H1 (cell line): Measurements from ENCODE around the gene RPS6KL1.

ENCODE experiments used
- ASH2L ChIP-seq: fragments of 200-600, 300-600 bp; sonication (generic); IDR thresholded peaks from one replicate; pipeline ENCODE4 v1.7.1; 2017; ENCODE audit warnings: low read length
- BRCA1 ChIP-seq: IDR thresholded peaks from 2 replicates; pipeline ENCODE4 v1.6.1; 2012; ENCODE audit warnings: low read depth, low read length, improper control_type of control experiment
- CTCF ChIP-seq, 3 experiments: IDR thresholded peaks; 1 replicate in 2 of 3; 2 replicates in 1 of 3; pipeline versions ENCODE4 v1.5.1 to v1.6.1; 2011; ENCODE audit warnings: low read length in 3 of 3, mild to moderate bottlenecking in 3 of 3, inconsistent platforms in 2 of 3, low read depth in 1 of 3, moderate library complexity in 1 of 3; ENCODE audit not compliant: insufficient read depth in 1 of 3; ENCODE audit errors: control extremely low read depth in 1 of 3
- E2F6 ChIP-seq: IDR thresholded peaks from 2 replicates; pipeline ENCODE4 v1.6.1; 2012; ENCODE audit warnings: inconsistent platforms
- EZH2 ChIP-seq: fragments of 200-600 bp; sonication (generic); IDR thresholded peaks from 2 replicates; pipeline ENCODE4 v1.7.1; 2012; ENCODE audit warnings: low read depth, mild to moderate bottlenecking, moderate library complexity, low read length, inconsistent platforms; ENCODE audit not compliant: severe bottlenecking
- GABPA ChIP-seq: IDR thresholded peaks from 2 replicates; pipeline ENCODE4 v1.6.1; 2011; ENCODE audit warnings: mild to moderate bottlenecking, low read length, moderate library complexity, borderline replicate concordance; ENCODE audit not compliant: insufficient read depth
- POLR2A ChIP-seq, 2 experiments: IDR thresholded peaks; 1 replicate in 1 of 2; 2 replicates in 1 of 2; pipeline ENCODE4 v1.6.1; 2011; ENCODE audit warnings: low read depth in 2 of 2, low read length in 2 of 2, mild to moderate bottlenecking in 2 of 2; ENCODE audit errors: control extremely low read depth in 1 of 2
- POLR2AphosphoS5 ChIP-seq: IDR thresholded peaks from 2 replicates; pipeline ENCODE4 v1.6.1; 2011; ENCODE audit warnings: low read depth, low read length
- POU5F1 ChIP-seq: IDR thresholded peaks from 2 replicates; pipeline ENCODE4 v1.6.1; 2011; ENCODE audit warnings: low read depth, mild to moderate bottlenecking, low read length, moderate library complexity
- RNF2 ChIP-seq: fragments of 200-900, 300-1000 bp; sonication (generic); IDR thresholded peaks from 2 replicates; pipeline ENCODE4 v1.7.1; 2016; ENCODE audit warnings: borderline replicate concordance, low read depth, mild to moderate bottlenecking, antibody characterized with exemption, low read length; ENCODE audit not compliant: poor library complexity, severe bottlenecking; ENCODE audit errors: missing control alignments
- SIN3A ChIP-seq, 2 experiments: IDR thresholded peaks in 1 of 2; conservative IDR thresholded peaks in 1 of 2; 2 replicates each; pipeline ENCODE4 v1.6.1; 2011 to 2012; ENCODE audit warnings: low read length in 2 of 2, improper control_type of control experiment in 1 of 2, low read depth in 1 of 2, mild to moderate bottlenecking in 1 of 2
- SP2 ChIP-seq: IDR thresholded peaks from 2 replicates; pipeline ENCODE4 v1.6.1; 2012; ENCODE audit warnings: mild to moderate bottlenecking, low read length, inconsistent platforms
- YY1 ChIP-seq: IDR thresholded peaks from 2 replicates; pipeline ENCODE4 v1.6.1; 2011; ENCODE audit warnings: low read depth, mild to moderate bottlenecking, low read length
- ZNF274 ChIP-seq: IDR thresholded peaks from 2 replicates; pipeline ENCODE4 v1.7.0; 2012; ENCODE audit warnings: low read length, borderline replicate concordance; ENCODE audit errors: extremely low read depth

GRCh38 chr14:74948228-74949175 lies 25.4 kb upstream of the RPS6KL1 start:
- TF ChIP-seq POLR2A (IDR thresholded peaks at IDR 0.05; ENCODE audit: control extremely low read depth in 1 of 2, low read depth in 2 of 2, low read length in 2 of 2) (no peak), CTCF (IDR thresholded peaks at IDR 0.05; ENCODE audit: control extremely low read depth in 1 of 3, insufficient read depth in 1 of 3, low read depth in 1 of 3, low read length in 3 of 3) (no peak), GABPA (no peak), RNF2 (no peak), POLR2AphosphoS5 (no peak), BRCA1 (no peak), E2F6 (no peak), EZH2 (no peak), POU5F1 (no peak), SP2 (no peak), YY1 (no peak), SIN3A (conservative IDR thresholded peaks at IDR 0.05 in 1 of 2, IDR thresholded peaks at IDR 0.05 in 1 of 2; ENCODE audit: low read depth in 1 of 2, low read length in 2 of 2) (no peak), ZNF274 (no peak), ASH2L (no peak)
